H9 (cell line): ENCODE measurements around the gene DNAJC1. TPM values are rescaled to one million over a fixed set of nuclear protein-coding genes. Genes with fewer than 3 reads are reported as not detected.

Experiments used
- DNase-seq: peaks from one replicate; pipeline ENCODE4 v3.0.0-alpha.2; 2017
- H2AFZ ChIP-seq: one replicate; pipeline ENCODE4 v1.6.1; 2013; ENCODE audit warnings: mild to moderate bottlenecking, low read length, control low read depth, moderate library complexity
- H2AK5ac ChIP-seq: 2 replicates; pipeline ENCODE4 v1.6.1; 2013; ENCODE audit warnings: low read length, control low read depth, mixed read lengths; ENCODE audit not compliant: insufficient read length
- H2BK120ac ChIP-seq: one replicate; pipeline ENCODE4 v1.6.1; 2013; ENCODE audit warnings: low read depth, mild to moderate bottlenecking, low read length, control low read depth, inconsistent platforms; ENCODE audit not compliant: poor library complexity, severe bottlenecking
- H2BK12ac ChIP-seq: 2 replicates; pipeline ENCODE4 v1.6.1; 2013; ENCODE audit warnings: low read length, control low read depth, mixed read lengths, low read depth; ENCODE audit not compliant: insufficient read length
- H2BK15ac ChIP-seq: 2 replicates; pipeline ENCODE4 v1.6.1; 2013; ENCODE audit warnings: low read depth, low read length, control low read depth
- H2BK20ac ChIP-seq: one replicate; pipeline ENCODE4 v1.6.1; 2013; ENCODE audit warnings: low read depth, mild to moderate bottlenecking, low read length, control low read depth, inconsistent platforms; ENCODE audit not compliant: poor library complexity, severe bottlenecking
- H2BK5ac ChIP-seq: 2 replicates; pipeline ENCODE4 v1.6.1; 2013; ENCODE audit warnings: low read length, control low read depth, mixed read lengths; ENCODE audit not compliant: insufficient read length
- H3K14ac ChIP-seq: 2 replicates; pipeline ENCODE4 v1.6.1; 2013; ENCODE audit warnings: low read length, control low read depth; ENCODE audit not compliant: insufficient read depth
- H3K18ac ChIP-seq: 2 replicates; pipeline ENCODE4 v1.6.1; 2013; ENCODE audit warnings: low read depth, mild to moderate bottlenecking, mixed read lengths, low read length, control low read depth; ENCODE audit not compliant: insufficient read length
- H3K23ac ChIP-seq: 2 replicates; pipeline ENCODE4 v1.6.1; 2013; ENCODE audit warnings: low read length, control low read depth, mixed read lengths, low read depth; ENCODE audit not compliant: insufficient read length
- H3K23me2 ChIP-seq: 2 replicates; pipeline ENCODE4 v1.6.1; 2013; ENCODE audit warnings: low read depth, mild to moderate bottlenecking, mixed read lengths, low read length, control low read depth; ENCODE audit not compliant: insufficient read length, poor library complexity, severe bottlenecking
- H3K27ac ChIP-seq: 2 replicates; pipeline ENCODE4 v1.5.1; 2013; ENCODE audit warnings: low read length, control low read depth, mixed read lengths, low read depth; ENCODE audit not compliant: insufficient read length
- H3K27me3 ChIP-seq: 2 replicates; pipeline ENCODE4 v1.6.1; 2013; ENCODE audit warnings: low read length, control low read depth, inconsistent platforms; ENCODE audit not compliant: insufficient read depth
- H3K4ac ChIP-seq: 2 replicates; pipeline ENCODE4 v1.6.1; 2013; ENCODE audit warnings: low read depth, mild to moderate bottlenecking, control low read depth, inconsistent platforms, low read length, moderate library complexity
- H3K4me1 ChIP-seq: 2 replicates; pipeline ENCODE4 v1.6.1; 2013; ENCODE audit warnings: low read length, control low read depth, inconsistent platforms; ENCODE audit not compliant: insufficient read depth
- H3K4me2 ChIP-seq: 2 replicates; pipeline ENCODE4 v1.6.1; 2013; ENCODE audit warnings: low read length, control low read depth, mixed read lengths; ENCODE audit not compliant: insufficient read length, insufficient read depth
- H3K56ac ChIP-seq: 2 replicates; pipeline ENCODE4 v1.6.1; 2013; ENCODE audit warnings: low read depth, mild to moderate bottlenecking, mixed read lengths, low read length, control low read depth; ENCODE audit not compliant: insufficient read length
- H3K79me1 ChIP-seq: 2 replicates; pipeline ENCODE4 v1.6.1; 2013; ENCODE audit warnings: low read depth, mild to moderate bottlenecking, moderate library complexity, low read length, control low read depth, inconsistent platforms; ENCODE audit not compliant: insufficient read depth, poor library complexity, severe bottlenecking
- H3K79me2 ChIP-seq: 2 replicates; pipeline ENCODE4 v1.6.1; 2013; ENCODE audit warnings: low read length, control low read depth, inconsistent platforms; ENCODE audit not compliant: insufficient read depth
- H3K9ac ChIP-seq: 2 replicates; pipeline ENCODE4 v1.6.1; 2013; ENCODE audit warnings: low read length, control low read depth, mixed read lengths; ENCODE audit not compliant: insufficient read length; ENCODE audit errors: extremely low read depth
- H3K9me3 ChIP-seq: one replicate; pipeline ENCODE4 v1.6.1; 2013; ENCODE audit warnings: low read depth, low read length, inconsistent platforms; ENCODE audit not compliant: control insufficient read depth
- H3T11ph ChIP-seq: one replicate; pipeline ENCODE4 v1.6.1; 2013; ENCODE audit warnings: mild to moderate bottlenecking, low read length, control low read depth, inconsistent platforms
- H4K20me1 ChIP-seq: one replicate; pipeline ENCODE4 v1.6.1; 2013; ENCODE audit not compliant: control insufficient read depth, insufficient read length, insufficient read depth
- H4K5ac ChIP-seq: 2 replicates; pipeline ENCODE4 v1.6.1; 2013; ENCODE audit warnings: low read depth, mild to moderate bottlenecking, mixed read lengths, low read length, control low read depth; ENCODE audit not compliant: insufficient read length
- H4K8ac ChIP-seq: replicated peaks from 2 replicates; pipeline ENCODE4 v1.6.1; 2013; ENCODE audit warnings: low read length, control low read depth, mixed read lengths, low read depth; ENCODE audit not compliant: insufficient read length
- H4K91ac ChIP-seq: 2 replicates; pipeline ENCODE4 v1.6.1; 2013; ENCODE audit warnings: low read depth, mild to moderate bottlenecking, moderate library complexity, mixed read lengths, low read length, control low read depth; ENCODE audit not compliant: insufficient read length
- H3K27ac Mint-ChIP-seq, 3 experiments: 2 replicates in 2 of 3; 3 replicates in 1 of 3; pipeline ENCODE4 v1.8.0; 2020 to 2021; ENCODE audit warnings: mixed read lengths in 3 of 3, mild to moderate bottlenecking in 1 of 3, moderate library complexity in 1 of 3
- H3K27me3 Mint-ChIP-seq: 2 replicates; pipeline ENCODE4 v1.8.0; 2021; ENCODE audit warnings: low read depth, mild to moderate bottlenecking, moderate library complexity, mixed read lengths
- H3K36me3 Mint-ChIP-seq, 3 experiments: 2 replicates in 2 of 3; 3 replicates in 1 of 3; pipeline ENCODE4 v1.8.0; 2020 to 2021; ENCODE audit warnings: low read depth in 3 of 3, mixed read lengths in 3 of 3; ENCODE audit not compliant: insufficient read depth in 1 of 3
- H3K4me1 Mint-ChIP-seq, 2 experiments: 2 replicates each; pipeline ENCODE4 v1.8.0; 2020; ENCODE audit warnings: mixed read lengths in 2 of 2
- H3K4me3 Mint-ChIP-seq, 2 experiments: 2 replicates in 1 of 2; 3 replicates in 1 of 2; pipeline ENCODE4 v1.8.0; 2020 to 2021; ENCODE audit warnings: mild to moderate bottlenecking in 2 of 2, mixed read lengths in 2 of 2, moderate library complexity in 1 of 2
- H3K9me3 Mint-ChIP-seq, 2 experiments: 2 replicates in 1 of 2; 3 replicates in 1 of 2; pipeline ENCODE4 v1.8.0; 2020; ENCODE audit warnings: mild to moderate bottlenecking in 2 of 2, mixed read lengths in 2 of 2, moderate library complexity in 1 of 2
- CTCF ChIP-seq: fragments of 200-600 bp; sonication (generic); conservative IDR thresholded peaks from 3 replicates; pipeline ENCODE4 v1.8.0; 2021; ENCODE audit warnings: antibody characterized with exemption, mild to moderate bottlenecking
- WGBS: extraction: QIAGEN DNeasy Blood & Tissue Kit; methylation state at CpG from one replicate; pipeline ENCODE4 v1.1.7; 2013; ENCODE audit warnings: missing lambda C conversion rate, low lambda C conversion rate, mixed read lengths; ENCODE audit not compliant: insufficient read length; ENCODE audit errors: extremely low coverage; 5-methylcytosine and 5-hydroxymethylcytosine counted together
- total RNA-seq: library from RNA; stranded (reverse); gene quantifications from 2 replicates; pipeline ENCODE4 v1.2.1, GENCODE V29; 2021

DNAJC1 gene
- total RNA-seq, 1 experiment from 2014 or later: 11.2 TPM

- Histone ChIP-seq H3K27me3 (no peaks in the 10 kb centered on the region), H3K4me1 (no peaks in the 10 kb centered on the region; the same call in 1 of the 2 replicates), H3K14ac (no peak overlapping the region), H2BK15ac (no peak overlapping the region), H4K20me1 (no peaks in the 10 kb centered on the region), H3K4ac (no peak overlapping the region), H2BK12ac (no peak overlapping the region), H3K9ac (no peak overlapping the region), H2BK120ac (no peak overlapping the region), H3K23ac (no peak overlapping the region), H3K79me2 (no peaks in the 10 kb centered on the region), H3T11ph (no peak overlapping the region), H3K4me2 (no peak overlapping the region), H4K5ac (no peak overlapping the region), H3K18ac (no peak overlapping the region), H2AK5ac (no peak overlapping the region), H3K9me3 (no peaks in the 10 kb centered on the region), H2BK5ac (no peak overlapping the region), H3K27ac (no peak overlapping the region), H3K56ac (no peak overlapping the region), H2AFZ (no peak overlapping the region), H3K23me2 (no peaks in the 10 kb centered on the region), H4K91ac (no peak overlapping the region), H2BK20ac (no peak overlapping the region), H4K8ac (no peak overlapping the region), H3K79me1 (no peaks in the 10 kb centered on the region)
- no peak for DNase-seq
- Mint-ChIP-seq H3K27ac (no peak overlapping the region), H3K9me3 (no peaks in the 10 kb centered on the region), H3K4me3 (no peak overlapping the region), H3K27me3 (no peaks in the 10 kb centered on the region), H3K4me1 (peaks cover 24 to 26% of the 10 kb centered on the region in 2 experiments), H3K36me3 (no peaks in the 10 kb centered on the region)
- WGBS: no CpG with 5 or more reads among the region's 1 CpG
- no peak for TF ChIP-seq CTCF
Measured at GRCh38 chr10:21972584-21972983, 30.9 kb downstream of the DNAJC1 start.
